GM12891 (cell line): ENCODE data around the gene MECR.

ENCODE experiments used
- POLR2A ChIP-seq: IDR thresholded peaks from 2 replicates; pipeline ENCODE4 v1.6.1; 2011; ENCODE audit warnings: low read depth, low read length, control low read depth
- POLR2AphosphoS5 ChIP-seq: IDR thresholded peaks from 2 replicates; pipeline ENCODE4 v1.6.1; 2011; ENCODE audit warnings: low read depth, low read length, control low read depth
- SPI1 ChIP-seq: IDR thresholded peaks from 2 replicates; pipeline ENCODE4 v1.6.1; 2011; ENCODE audit warnings: low read depth, low read length, control low read depth
- TAF1 ChIP-seq: IDR thresholded peaks from 2 replicates; pipeline ENCODE4 v1.6.1; 2011; ENCODE audit warnings: low read depth, low read length, control low read depth

- no peak for TF ChIP-seq TAF1
- no peak for TF ChIP-seq POLR2A
- TF ChIP-seq POLR2AphosphoS5: no peak
- TF ChIP-seq SPI1: no peak
Measured at GRCh38 chr1:29279406-29279805, 48.7 kb upstream of the MECR start.
